Ovary (tissue), 9 donors: Measurements from ENCODE around the gene DNAJC18. TPM values are rescaled to one million over a fixed set of nuclear protein-coding genes. Genes with fewer than 3 reads are reported as not detected.
"Not testable (repeated sequence)": the region's sequence is repeated elsewhere in the genome, so short reads cannot be mapped to it uniquely, and the experiment has no call there.

Experiments
- DNase-seq, 5 donors: peaks; one replicate each; pipeline ENCODE4 v3.0.0-alpha.2; 2019 to 2020
- H3K27ac ChIP-seq, 2 donors: fragments of 200-600 bp; one replicate each; pipeline versions ENCODE4 v1.5.1 to v1.8.0; 2019 to 2022
- H3K27me3 ChIP-seq: fragments of 200-600 bp; one replicate; pipeline ENCODE4 v1.8.0; 2022
- H3K36me3 ChIP-seq: fragments of 200-600 bp; sonication (generic); one replicate; pipeline ENCODE4 v1.5.1; 2019
- H3K4me1 ChIP-seq: one replicate; pipeline ENCODE4 v1.8.1; 2013; ENCODE audit warnings: mild to moderate bottlenecking, moderate library complexity; ENCODE audit not compliant: insufficient read depth
- H3K4me3 ChIP-seq: fragments of 200-600 bp; sonication (generic); one replicate; pipeline ENCODE4 v1.5.1; 2017
- H3K9me3 ChIP-seq, 2 donors: fragments of 200-600 bp in 1 of 2; sonication (generic) in 1 of 2; one replicate each; pipeline versions ENCODE4 v1.5.1 to v1.8.1; 2013 to 2019; ENCODE audit warnings: mild to moderate bottlenecking in 1 of 2, moderate library complexity in 1 of 2
- CTCF ChIP-seq, 3 donors: fragments of 450-650 bp in 2 of 3; fragments of 200-600 bp in 1 of 3; IDR thresholded peaks; one replicate each; pipeline versions ENCODE4 v1.5.1 to v1.8.0; 2016 to 2022; ENCODE audit warnings: antibody characterized with exemption in 3 of 3, mild to moderate bottlenecking in 1 of 3
- EP300 ChIP-seq: sonication (generic); formaldehyde crosslinking; IDR thresholded peaks from one replicate; pipeline ENCODE4 v1.6.1; 2017; ENCODE audit warnings: antibody characterized with exemption
- POLR2A ChIP-seq: fragments of 450-650 bp; IDR thresholded peaks from one replicate; pipeline ENCODE4 v1.6.1; 2017; ENCODE audit warnings: antibody characterized with exemption, mild to moderate bottlenecking, moderate library complexity
- WGBS, 3 donors: extraction: QIAGEN DNeasy Blood & Tissue Kit in 1 of 3; methylation state at CpG; one replicate each; pipeline versions ENCODE4 v1.1.5 to v1.1.7; 2013 to 2017; 5-methylcytosine and 5-hydroxymethylcytosine counted together
- intact Hi-C, 4 donors: fragments of 100-400 bp; cut with DNase I; formaldehyde crosslinking; loops; one replicate each; pipeline versions ENCODE4 v1.11.0 to v1.15.1; 2022 to 2023
- polyA plus RNA-seq, 2 donors: library from polyadenylated mRNA; stranded (reverse); fragments of 200-250 nt in 1 of 2; fragments of 350-450 nt in 1 of 2; fragmentation: Illumina TruSeq in 1 of 2; extraction: RNeasy Lipid Tissue Mini Kit (QIAGEN cat#74804) in 1 of 2; gene quantifications; one replicate each; pipeline ENCODE4 v1.2.3, GENCODE V29; 2013 to 2014
- total RNA-seq, 7 donors: library from RNA; depleted of rRNA in 2 of 7; stranded (reverse); fragments of >200 nt in 2 of 7; fragmentation: NEBNext Ultra II Directional in 3 of 7; extraction: Animal tissue kit (Norgen Biotek cat#: 25700) in 3 of 7; gene quantifications; one replicate each; pipeline versions ENCODE4 v1.1.0 to v1.2.4, GENCODE V29; 2016 to 2023
- donor health status: DM: no; HTN: no; CAD: no; lungs with moderate emphysema.
- donor health status: DM: no; HTN: no; CAD: no.
- donor health status: Bipolar disorder and iron deficiency.
- donor health status: DM: yes; HTN: yes; CAD: no.
- donor health status: DM: no; HTN: no; CAD: no.
- donor health status: DM: yes; HTN: yes; CAD: no.

Gene DNAJC18
- total and polyA plus RNA-seq, 9 donors: 5.2 to 35.6 (median 22.4) TPM

GRCh38 chr5:139446956-139447779 is 7.8 kb upstream of the DNAJC18 start:
- Histone ChIP-seq H3K27me3 (no peaks in the 10 kb centered on the region), H3K27ac (no peak overlapping the region), H3K4me1 (no peaks in the 10 kb centered on the region), H3K36me3 (no peaks in the 10 kb centered on the region), H3K9me3 (no peaks in the 10 kb centered on the region), H3K4me3 (no peak overlapping the region)
- TF ChIP-seq CTCF (IDR thresholded peaks at IDR 0.05): no peak
- TF ChIP-seq POLR2A: no peak
- no peak for TF ChIP-seq EP300
- DNase-seq: no peak
- intact Hi-C loops: loop anchor here in 1 of 4 donors (10.0 kb wide), 1 partner anchor 68 kb away; no protein-coding TSS in a partner anchor
- 79 to 88% (median 84%) methylated on average over 5 of the region's 5 CpGs for WGBS, 3 donors

GRCh38 chr5:139445325-139446170 is 6.2 kb upstream of the DNAJC18 start:
- H3K36me3 ChIP-seq: no peaks in the 10 kb centered on the region
- H3K27me3 ChIP-seq: no peaks in the 10 kb centered on the region
- intact Hi-C loops: loop anchor here in 1 of 4 donors (10.0 kb wide), 1 partner anchor 69 kb away; no protein-coding TSS in a partner anchor
- 32 to 50% (median 42%) methylated on average over 7 of the region's 7 CpGs for WGBS, 3 donors
- H3K4me1 ChIP-seq: no peaks in the 10 kb centered on the region
- H3K9me3 ChIP-seq: no peaks in the 10 kb centered on the region
- H3K27ac ChIP-seq: no peak overlapping the region
- DNase-seq: no peak
- H3K4me3 ChIP-seq: no peak overlapping the region
- TF ChIP-seq EP300 (no peak), POLR2A (no peak), CTCF (IDR thresholded peaks at IDR 0.05) (no peak)

GRCh38 chr5:139443831-139444453 is 4.6 kb upstream of the DNAJC18 start:
- no peaks in the 10 kb centered on the region for H3K27me3 ChIP-seq
- DNase-seq: no peak
- TF ChIP-seq POLR2A (no peak), CTCF (IDR thresholded peaks at IDR 0.05) (no peak), EP300 (no peak)
- 55 to 62% (median 56%) methylated on average over 4 of the region's 4 CpGs for WGBS, 3 donors
- H3K9me3 ChIP-seq: no peaks in the 10 kb centered on the region
- intact Hi-C loops: loop anchor here in 1 of 4 donors (10.0 kb wide), 1 partner anchor 71 kb away; no protein-coding TSS in a partner anchor
- no peak overlapping the region for H3K27ac ChIP-seq
- H3K4me3 ChIP-seq: no peak overlapping the region
- H3K36me3 ChIP-seq: no peaks in the 10 kb centered on the region
- no peaks in the 10 kb centered on the region for H3K4me1 ChIP-seq

GRCh38 chr5:139440416-139440815 is 1.1 kb upstream of the DNAJC18 start:
- DNase-seq, H3K4me1 ChIP-seq, H3K36me3 ChIP-seq, H3K27ac ChIP-seq, H3K27me3 ChIP-seq, H3K9me3 ChIP-seq, H3K4me3 ChIP-seq: not testable (repeated sequence)
- intact Hi-C loops: loop anchor here in 1 of 4 donors (10.0 kb wide), 1 partner anchor 74 kb away; no protein-coding TSS in a partner anchor
- whole genome bisulfite sequencing, 3 donors: 96 to 97% (median 96%) methylated on average over 17 of the region's 17 CpGs
